Ecto neural progenitor cell (in vitro differentiated cells): Measurements from ENCODE around the gene USP32.
A peak's percentile ranks its signal among the peaks of the same experiment; 100 is the strongest.
"Not testable (repeated sequence)": the region's sequence is repeated elsewhere in the genome, so short reads cannot be mapped to it uniquely, and the experiment has no call there.

Experiments used
- DNase-seq: peaks from one replicate; pipeline ENCODE4 v3.0.0-alpha.2; 2018; ENCODE audit warnings: low spot score

The USP32 gene

DNA sequence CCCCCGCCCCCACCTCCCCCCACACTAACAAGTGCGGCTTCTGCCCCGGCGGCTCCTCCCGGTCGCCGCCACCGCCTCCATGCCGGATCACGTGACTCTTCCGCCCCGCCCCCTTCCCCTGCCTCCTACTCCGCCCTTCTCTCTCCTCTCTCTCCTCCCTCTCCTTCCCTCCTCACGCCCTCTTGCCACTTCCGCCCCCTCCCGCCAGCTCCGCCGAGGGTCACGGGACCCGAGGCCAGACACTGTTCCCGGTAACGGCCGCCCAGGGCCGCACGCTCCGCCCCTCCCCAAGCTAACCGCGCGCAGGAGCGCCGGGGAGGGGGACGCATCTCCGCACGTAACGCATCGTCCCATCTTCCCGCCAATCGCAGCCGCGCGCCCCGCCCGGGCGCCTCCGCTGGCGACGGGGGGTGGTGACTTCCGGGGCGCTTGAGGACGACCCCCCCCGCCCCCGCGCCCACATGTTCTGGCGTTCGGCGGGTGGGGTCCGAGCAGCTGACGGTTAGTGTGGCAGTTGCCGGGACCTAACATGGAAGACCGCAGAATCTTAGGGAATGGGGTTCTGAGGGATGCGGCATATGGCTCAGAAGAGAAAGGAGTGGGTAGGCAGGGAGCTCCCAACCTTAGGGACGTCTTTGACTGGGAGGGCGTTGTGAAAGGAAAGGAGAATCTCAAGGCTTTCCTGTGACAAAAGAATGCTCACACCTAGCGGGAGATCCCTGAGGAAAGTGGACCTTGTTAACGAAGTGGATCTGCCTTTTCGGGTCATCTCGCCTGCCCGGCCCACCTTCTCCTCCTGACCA is at the start of gene USP32:
Gene USP32 (minus strand): TSS at position 92 of the 803 bp plus-strand sequence. CDS start 194 bp downstream, outside the sequence.
- peak; percentile 100 for DNase-seq

GRCh38 chr17:60439501-60439900 is 47.6 kb upstream of the USP32 start:
- no peak for DNase-seq

GRCh38 chr17:60436676-60437075 is 44.7 kb upstream of the USP32 start:
- no peak for DNase-seq

- peak; percentile 79 for DNase-seq
Observed at GRCh38 chr17:60435244-60436167, 43.6 kb upstream of the USP32 start.

DNA sequence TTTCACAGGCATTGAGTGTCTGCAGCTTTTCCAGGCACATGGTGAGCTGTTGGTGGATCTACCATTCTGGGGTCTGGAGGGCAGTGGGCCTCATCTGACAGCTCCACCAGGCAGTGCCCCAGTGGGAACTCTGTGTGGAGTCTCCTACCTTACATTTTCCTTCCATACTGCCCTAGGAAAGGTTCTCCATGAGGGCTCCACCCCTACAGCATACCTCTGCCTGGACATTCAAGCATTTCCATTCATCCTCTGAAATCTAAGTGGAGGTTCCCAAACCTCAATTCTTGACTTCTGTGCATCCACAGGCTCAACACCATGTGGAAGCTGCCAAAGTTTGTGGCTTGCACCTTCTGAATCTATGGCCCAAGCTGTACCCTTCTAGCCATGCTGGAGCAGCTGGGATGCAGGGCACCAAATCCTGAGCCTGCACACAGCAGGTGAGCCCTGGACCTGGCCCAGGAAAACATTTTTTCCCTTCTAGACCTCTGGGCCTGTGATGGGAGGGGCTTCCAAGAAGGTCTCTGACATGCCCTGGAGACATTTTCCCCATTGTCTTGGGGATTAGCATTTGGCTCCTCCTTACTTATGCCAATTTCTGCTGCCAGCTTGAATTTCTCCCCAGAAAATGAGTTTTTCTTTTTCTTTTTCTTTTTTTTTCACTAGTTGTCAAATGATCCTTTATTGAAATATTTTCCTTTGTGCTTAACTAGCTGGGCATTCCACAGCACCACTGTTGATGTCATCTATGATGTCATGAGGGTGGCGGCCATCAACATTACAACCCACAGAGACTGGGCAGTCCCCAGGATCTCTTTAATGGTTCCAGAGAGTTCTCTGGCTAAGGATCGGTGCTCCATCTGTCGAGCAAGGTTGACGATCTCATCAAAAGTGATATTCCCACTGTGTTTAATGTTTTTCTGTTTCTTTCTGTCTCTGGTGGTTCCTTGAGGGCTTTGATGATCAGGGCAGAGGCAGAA is 41.4 kb upstream of the USP32 start:
- not testable (repeated sequence) for DNase-seq

DNA sequence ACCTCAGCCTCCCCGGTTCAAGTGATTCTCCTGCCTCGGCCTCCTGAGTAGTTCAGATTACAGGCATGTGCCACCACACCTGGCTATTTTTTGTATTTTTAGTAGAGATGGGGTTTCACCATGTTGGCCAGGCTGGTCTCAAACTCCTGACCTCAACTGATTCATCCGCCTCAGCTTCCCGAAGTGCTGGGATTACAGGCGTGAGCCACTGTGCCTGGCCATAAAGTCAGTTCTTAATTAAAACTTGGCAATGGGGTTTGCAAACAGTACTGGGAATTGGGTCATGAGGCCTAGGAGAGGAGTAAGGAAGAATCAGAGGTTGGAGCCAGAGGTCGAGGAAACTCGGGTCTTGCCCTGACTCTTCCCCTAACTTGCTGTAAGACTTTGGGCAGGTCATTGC is 38.6 kb upstream of the USP32 start:
- peak; percentile 20 for DNase-seq

DNA sequence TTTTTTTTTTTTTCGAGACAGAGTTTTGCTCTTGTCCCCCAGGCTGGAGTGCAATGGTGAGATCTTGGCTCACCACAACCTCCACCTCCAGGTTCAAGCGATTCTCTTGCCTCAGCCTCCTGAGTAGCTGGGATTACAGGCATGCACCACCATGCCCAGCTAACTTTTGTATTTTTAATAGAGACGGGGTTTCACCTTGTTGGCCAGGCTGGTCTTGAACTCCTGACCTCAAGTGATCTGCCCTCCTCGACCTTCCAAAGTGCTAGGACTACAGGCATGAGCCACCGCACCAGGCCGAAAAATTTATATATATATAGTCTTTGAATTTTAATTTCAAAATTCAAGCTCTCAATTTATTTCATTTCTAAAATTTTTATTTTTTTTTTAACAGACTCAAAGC is 36.6 kb upstream of the USP32 start:
- not testable (repeated sequence) for DNase-seq

- no peak for DNase-seq
Observed at GRCh38 chr17:60426596-60426995, 34.7 kb upstream of the USP32 start.

DNA sequence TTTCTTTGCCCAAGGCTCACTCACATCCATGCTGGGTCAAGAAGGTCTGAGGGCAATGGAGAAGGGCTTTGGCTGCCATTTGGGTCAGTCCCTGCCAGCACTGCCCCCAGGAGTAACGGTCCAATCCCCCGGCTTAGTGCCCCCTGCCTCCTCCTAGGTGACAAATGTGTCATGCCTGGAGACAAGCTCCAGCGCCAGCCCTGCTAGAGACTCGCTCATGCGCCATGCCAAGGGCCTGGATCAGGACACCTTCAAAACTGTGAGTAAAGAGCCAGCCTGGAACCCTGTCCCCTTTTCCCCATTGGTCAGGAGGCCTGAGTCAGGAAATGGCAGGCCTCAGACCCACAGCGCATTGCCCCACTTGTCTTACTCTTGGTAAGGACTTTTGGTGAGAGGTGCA is 33.7 kb upstream of the USP32 start:
- no peak for DNase-seq

- no peak for DNase-seq
Observed at GRCh38 chr17:60423865-60424264, 31.9 kb upstream of the USP32 start.

GRCh38 chr17:60422162-60422665 is 30.3 kb upstream of the USP32 start, which contains the start of gene CHCT1:
TSS of gene CHCT1 (plus strand) at chr17:60422489. CDS start at chr17:60422593, 104 bp downstream.
- DNase-seq = no peak

DNA sequence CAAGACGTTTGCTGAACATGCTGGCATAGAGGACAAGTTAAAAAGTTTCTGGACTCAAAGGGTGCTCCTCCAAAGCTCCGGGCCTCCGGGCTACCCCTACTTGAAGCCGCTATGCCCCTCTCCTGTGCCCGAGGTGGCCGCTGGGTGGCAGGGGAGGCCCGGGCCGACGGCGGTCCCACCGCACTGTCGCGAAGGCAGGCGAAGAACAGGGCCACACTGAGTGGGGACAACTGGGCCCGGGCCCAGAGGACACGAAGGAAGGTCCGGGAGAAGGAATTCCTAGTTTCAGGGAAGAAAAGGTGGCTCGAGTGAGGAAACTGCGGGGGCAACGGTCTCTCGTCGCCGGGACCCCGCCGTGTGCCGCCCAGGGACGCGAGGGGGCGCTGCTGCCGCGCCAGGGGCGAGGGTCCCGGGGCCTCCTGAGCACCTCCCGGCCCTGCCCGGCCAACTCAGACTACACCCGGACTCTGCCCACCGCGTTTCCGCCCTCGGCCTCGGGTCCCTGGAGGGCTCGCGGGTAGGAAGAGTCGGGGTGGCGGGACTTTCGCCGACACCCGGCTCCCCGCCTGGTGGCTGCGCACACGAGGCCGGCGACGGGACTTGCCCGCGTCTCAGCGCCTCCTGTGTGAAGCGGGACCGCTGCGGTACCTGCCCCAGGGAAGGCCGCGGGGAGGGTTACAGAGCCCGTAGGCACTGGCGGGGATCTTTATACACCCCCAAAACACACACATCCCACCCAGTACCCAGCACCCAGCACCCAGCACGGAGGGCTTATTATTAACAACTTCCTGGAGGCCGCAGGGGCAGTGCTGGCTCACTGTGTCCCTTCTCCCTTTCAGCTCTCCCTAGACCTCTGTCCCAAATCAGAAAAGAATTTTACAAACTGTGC is 29.6 kb upstream of the USP32 start:
- peak; percentile 90 for DNase-seq

DNA sequence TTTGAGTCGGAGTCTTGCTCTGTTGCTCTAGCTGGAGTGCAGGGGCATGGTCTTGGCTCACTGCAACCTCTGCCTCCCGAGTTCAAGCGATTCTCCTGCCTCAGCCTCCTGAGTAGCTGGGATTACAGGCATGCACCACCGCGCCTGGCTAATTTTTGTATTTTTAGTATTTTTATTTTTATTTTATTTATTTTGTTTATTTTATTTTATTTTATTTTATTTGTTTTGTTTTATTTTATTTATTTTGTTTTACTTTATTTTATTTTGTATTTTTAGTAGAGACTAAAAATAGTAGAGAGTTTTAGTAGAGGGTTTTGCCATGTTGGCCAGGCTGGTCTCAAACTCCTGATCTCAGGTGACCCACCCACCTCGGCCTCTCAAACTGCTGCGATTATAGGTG is 27.9 kb upstream of the USP32 start:
- DNase-seq = not testable (repeated sequence)

DNA sequence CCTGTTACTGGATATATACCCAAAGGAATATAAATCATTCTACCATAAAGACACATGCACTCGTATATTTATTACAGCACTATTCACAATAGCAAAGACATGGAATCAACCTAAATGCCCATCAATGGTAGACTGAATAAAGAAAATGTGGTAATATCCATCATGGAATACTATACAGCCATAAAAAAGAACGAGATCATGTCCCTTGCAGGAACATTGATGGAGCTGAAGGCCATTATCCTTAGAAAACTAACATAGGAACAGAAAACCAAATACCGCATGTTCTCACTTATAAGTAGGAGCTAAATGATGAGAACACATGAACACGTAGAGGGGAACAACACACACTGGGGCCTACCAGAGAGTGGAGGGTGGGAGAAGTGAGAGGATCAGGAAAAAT is 27.1 kb upstream of the USP32 start:
- DNase-seq = not testable (repeated sequence)

DNA sequence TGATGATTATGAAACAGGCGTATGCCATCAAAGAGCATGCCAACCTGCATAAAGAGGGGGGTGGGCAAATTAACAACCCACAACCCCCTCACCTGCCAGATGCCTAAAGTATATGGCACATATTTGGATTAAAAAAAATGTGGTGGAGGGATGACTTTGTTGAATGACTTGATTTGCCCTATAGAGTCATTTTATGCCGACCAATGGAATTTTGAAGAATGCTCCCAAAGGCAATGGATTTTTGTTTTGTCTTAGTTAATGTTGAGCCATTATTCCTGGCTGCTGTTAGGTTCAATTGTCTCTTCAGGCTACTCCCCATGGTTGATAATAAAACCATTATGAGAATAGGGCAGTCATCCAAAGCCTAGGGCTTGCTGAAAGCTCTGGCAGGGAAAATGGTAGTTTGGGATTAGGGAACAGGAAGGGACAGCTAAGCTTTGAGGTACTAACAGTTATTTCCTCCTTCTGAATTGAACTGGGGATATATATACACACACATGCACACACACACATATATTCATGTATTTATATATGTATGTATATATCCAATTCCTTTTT is 24.5 kb upstream of the USP32 start:
- DNase-seq = no peak

GRCh38 chr17:60415146-60415545 is 23.2 kb upstream of the USP32 start:
- no peak for DNase-seq

- no peak for DNase-seq
Observed at GRCh38 chr17:60412701-60413100, 20.8 kb upstream of the USP32 start.

- no peak for DNase-seq
Observed at GRCh38 chr17:60410001-60410400, 18.1 kb upstream of the USP32 start.

DNA sequence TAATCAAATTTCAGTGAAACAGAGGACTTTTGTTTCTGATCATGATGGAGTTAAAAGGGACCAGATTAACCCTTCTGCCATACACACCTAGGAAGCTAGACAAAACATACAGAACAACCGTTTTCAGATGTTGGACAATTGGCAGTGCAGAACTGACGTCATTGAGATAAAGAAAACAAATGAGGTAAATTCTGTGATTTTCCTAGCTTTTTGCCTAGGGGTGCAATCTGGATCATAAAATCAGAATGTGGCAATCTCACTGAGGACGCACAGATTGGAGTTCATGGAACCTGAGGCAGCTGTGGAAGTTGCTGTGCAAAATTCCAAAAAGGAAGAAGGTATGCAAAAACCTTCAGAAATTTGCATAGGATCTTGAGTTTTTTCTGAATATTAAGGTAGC is 15.0 kb upstream of the USP32 start:
- DNase-seq = no peak

DNA sequence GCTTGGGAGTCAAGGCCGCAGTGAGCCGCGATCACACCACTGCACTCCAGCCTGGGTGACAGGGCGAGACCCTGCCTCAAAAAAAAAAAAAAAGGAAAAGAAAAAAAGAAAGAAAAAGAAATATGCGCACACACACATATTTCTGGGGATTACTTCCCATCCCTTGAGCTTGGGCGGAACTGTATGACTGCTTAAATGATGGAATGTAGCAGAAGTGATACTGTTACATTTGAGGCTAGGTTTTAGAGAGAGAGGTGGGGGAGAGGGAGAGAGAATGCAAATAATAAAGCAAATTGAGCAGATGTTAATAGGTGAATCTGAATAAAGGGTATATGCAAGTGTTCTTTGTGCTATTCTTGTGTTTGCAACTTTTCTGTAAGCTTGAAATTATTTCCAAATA is 12.0 kb upstream of the USP32 start:
- no peak for DNase-seq
